Measurements from ENCODE around the gene CNPY2. TPM values are rescaled to one million over a fixed set of nuclear protein-coding genes. Genes with fewer than 3 reads are reported as not detected.

The CNPY2 gene
- total and polyA plus RNA-seq, 7 donors: 32.8 to 73.5 (median 40.2) TPM

DNA sequence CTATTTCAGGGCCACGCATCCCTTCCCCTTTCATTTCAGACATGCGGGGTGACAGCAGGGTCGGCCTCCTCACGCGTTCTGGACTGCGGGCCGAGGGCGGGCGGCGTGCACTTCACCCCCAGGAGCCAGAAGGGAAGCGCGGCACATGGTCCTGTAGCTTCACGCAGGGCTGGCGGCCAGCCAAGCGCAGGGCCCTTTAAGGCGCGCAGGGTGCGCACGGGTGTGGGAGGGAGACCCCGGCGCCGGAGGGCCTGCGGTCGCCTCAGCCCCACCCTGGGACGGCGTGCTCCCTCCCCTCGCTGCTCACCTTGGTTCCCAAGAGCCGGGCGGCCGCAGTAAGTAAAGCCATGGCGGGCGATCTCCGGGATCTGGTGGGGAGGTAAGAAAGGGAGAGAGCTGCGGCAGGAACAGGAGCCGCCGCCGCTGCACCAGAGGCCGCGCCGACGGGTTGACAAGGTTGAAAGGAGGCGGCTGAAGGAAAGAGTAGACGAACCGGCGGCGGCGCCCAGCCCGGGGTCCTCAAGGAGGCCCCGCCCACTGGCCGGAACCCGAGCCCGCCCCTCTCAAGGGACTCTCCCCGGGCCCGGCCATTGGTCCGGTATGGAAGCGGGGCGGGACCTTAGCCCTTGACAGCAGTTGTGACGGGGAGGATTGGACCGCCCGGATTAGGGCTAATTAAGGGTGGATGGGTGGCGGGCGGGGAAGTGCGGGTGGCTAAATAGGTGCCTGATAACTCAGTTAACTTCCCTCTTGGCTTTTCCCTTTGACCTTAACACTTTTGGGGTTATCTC, 15.7 kb downstream of the CNPY2 start, which contains the start of gene CS:
CS (minus strand) TSS at position 478 of the 791 bp plus-strand sequence; CDS start at position 349, 129 bp downstream.
- DNase-seq (peak; percentile 99), ATAC-seq (peak; percentile 94 to 98 (median 96))
- peaks cover 56% of the 10 kb centered on the region for H3K4me1 ChIP-seq
- intact Hi-C loops (cut with DNase I): no loop called here
- TF ChIP-seq, protein P1, sequence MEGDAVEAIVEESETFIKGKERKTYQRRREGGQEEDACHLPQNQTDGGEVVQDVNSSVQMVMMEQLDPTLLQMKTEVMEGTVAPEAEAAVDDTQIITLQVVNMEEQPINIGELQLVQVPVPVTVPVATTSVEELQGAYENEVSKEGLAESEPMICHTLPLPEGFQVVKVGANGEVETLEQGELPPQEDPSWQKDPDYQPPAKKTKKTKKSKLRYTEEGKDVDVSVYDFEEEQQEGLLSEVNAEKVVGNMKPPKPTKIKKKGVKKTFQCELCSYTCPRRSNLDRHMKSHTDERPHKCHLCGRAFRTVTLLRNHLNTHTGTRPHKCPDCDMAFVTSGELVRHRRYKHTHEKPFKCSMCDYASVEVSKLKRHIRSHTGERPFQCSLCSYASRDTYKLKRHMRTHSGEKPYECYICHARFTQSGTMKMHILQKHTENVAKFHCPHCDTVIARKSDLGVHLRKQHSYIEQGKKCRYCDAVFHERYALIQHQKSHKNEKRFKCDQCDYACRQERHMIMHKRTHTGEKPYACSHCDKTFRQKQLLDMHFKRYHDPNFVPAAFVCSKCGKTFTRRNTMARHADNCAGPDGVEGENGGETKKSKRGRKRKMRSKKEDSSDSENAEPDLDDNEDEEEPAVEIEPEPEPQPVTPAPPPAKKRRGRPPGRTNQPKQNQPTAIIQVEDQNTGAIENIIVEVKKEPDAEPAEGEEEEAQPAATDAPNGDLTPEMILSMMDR (IDR thresholded peaks at IDR 0.05): no peak
- H3K27ac ChIP-seq: peak within 1 kb of the TSS; percentile 92
- peaks cover 0 to 33% of the 10 kb centered on the region in 2 donors for H3K36me3 ChIP-seq (ENCODE audit: insufficient read depth in 1 of 2, low read depth in 1 of 2)
- H3K4me3 ChIP-seq: peak within 1 kb of the TSS; percentile 96
- 0 to 1% (median 0%) methylated on average over 45 to 63 of the region's 63 CpGs for WGBS, 3 donors
- no peaks in the 10 kb centered on the region for H3K27me3 ChIP-seq (ENCODE audit: insufficient read depth in 3 of 3, low read length in 2 of 3)
- no peaks in the 10 kb centered on the region for H3K9me3 ChIP-seq

DNA sequence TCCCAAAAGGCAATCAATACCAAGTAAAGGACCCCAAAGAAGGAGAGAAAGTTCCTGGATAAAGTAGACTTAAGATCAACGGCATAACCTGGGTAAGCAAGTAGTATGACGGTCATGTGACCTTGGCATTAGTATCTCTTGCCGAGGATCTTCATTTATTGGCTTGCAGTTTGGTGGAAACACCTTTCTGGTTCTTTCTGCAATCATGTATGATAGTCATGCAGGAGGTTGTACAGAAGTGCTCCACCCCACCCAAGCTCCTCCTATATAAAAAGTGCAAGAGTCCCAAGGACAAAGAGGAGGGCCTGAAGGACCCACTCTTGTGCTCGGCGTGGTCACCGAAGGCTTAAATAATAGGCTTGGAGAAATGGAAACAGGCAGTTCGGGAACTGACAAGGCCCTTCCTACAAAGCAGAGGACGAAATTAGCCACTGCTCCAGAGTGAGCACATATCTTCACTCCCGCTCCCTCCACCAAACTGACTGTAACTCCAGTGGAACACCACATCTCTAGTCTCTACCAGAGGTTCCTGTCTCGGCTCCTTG, 16.4 kb downstream of the CNPY2 start:
- peaks cover 60% of the 10 kb centered on the region for H3K4me1 ChIP-seq
- H3K27ac ChIP-seq: peak overlapping the region; percentile 92
- TF ChIP-seq, protein P1 (IDR thresholded peaks at IDR 0.05): no peak
- peaks cover 0 to 27% of the 10 kb centered on the region in 2 donors for H3K36me3 ChIP-seq (ENCODE audit: insufficient read depth in 1 of 2, low read depth in 1 of 2)
- ATAC-seq: peak in 3 of 4 donors; percentile 3 to 10 (median 4)
- H3K4me3 ChIP-seq: peak overlapping the region; percentile 96
- intact Hi-C loops (cut with DNase I): no loop called here
- no peaks in the 10 kb centered on the region for H3K9me3 ChIP-seq
- DNase-seq: no peak
- 0 to 1% (median 0%) methylated on average over 10 of the region's 10 CpGs for WGBS, 3 donors
- H3K27me3 ChIP-seq (ENCODE audit: insufficient read depth in 3 of 3, low read length in 2 of 3): no peaks in the 10 kb centered on the region

DNA sequence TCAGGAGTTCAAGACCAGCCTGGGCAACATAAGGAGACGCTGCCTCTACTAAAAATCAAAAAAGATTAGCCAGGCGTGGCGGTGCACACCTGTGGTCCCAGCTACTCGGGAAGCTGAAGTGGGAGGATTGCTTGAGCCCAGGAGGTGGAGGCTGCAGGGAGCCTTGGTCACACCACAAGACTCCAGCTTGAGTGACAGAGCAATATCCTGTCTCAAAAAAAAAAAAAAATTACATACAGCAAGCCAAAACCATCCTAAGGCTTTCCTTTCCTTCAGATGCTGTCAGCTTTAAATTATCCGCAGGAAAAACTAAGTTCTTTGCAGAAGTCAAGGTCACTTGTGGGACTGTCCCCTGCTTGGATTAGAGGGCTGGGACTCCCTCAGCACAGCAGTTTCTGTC, 17.0 kb downstream of the CNPY2 start:
- peak overlapping the region; percentile 92 for H3K27ac ChIP-seq
- TF ChIP-seq, protein P1 (IDR thresholded peaks at IDR 0.05): no peak
- H3K36me3 ChIP-seq (ENCODE audit: insufficient read depth in 1 of 2, low read depth in 1 of 2): peaks cover 0 to 24% of the 10 kb centered on the region in 2 donors
- peak overlapping the region; percentile 96 for H3K4me3 ChIP-seq
- 59 to 71% (median 66%) methylated on average over 5 of the region's 5 CpGs for WGBS, 3 donors
- H3K4me1 ChIP-seq: peaks cover 66% of the 10 kb centered on the region
- no peaks in the 10 kb centered on the region for H3K27me3 ChIP-seq (ENCODE audit: insufficient read depth in 3 of 3, low read length in 2 of 3)
- no peak for ATAC-seq
- intact Hi-C loops (cut with DNase I): no loop called here
- DNase-seq: no peak
- H3K9me3 ChIP-seq: no peaks in the 10 kb centered on the region

DNA sequence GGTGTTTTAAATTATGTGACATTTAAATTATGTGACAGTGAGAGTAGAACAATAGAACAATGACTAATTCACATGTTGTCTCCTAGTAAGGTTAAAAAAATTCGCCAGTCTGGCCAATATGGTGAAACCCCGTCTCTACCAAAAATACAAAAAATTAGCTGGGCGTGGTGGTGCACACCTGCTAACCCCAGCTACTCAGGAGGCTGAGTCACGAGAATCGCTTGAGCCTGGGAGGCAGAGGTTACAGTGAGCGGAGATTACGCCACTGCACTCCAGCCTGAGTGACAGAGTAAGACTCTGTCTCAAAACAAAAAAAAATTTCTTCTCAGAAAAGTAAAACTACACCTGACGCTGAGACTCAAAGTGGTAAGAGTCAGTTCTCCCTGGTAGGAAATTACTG, 18.4 kb downstream of the CNPY2 start:
- Histone ChIP-seq H3K4me3 (peak overlapping the region; percentile 96), H3K4me1 (peaks cover 68% of the 10 kb centered on the region), H3K9me3 (no peaks in the 10 kb centered on the region), H3K27me3 (ENCODE audit: insufficient read depth in 3 of 3, low read length in 2 of 3) (no peaks in the 10 kb centered on the region), H3K36me3 (ENCODE audit: insufficient read depth in 1 of 2, low read depth in 1 of 2) (peaks cover 0 to 16% of the 10 kb centered on the region in 2 donors), H3K27ac (peak overlapping the region; percentile 92)
- ATAC-seq (no peak), DNase-seq (no peak)
- 88 to 94% (median 89%) methylated on average over 8 of the region's 8 CpGs for WGBS, 3 donors
- intact Hi-C loops (cut with DNase I): no loop called here
- TF ChIP-seq, protein P1 (IDR thresholded peaks at IDR 0.05): no peak

Data from psoas muscle (tissue), 8 donors.